Measurements from ENCODE around the gene TACR2. TPM values are rescaled to one million over a fixed set of nuclear protein-coding genes. Genes with fewer than 3 reads are reported as not detected.

Gene TACR2
- total RNA-seq, 2 donors from 2014 or later: 0.66 TPM; not detected in 1

- no peak for DNase-seq
- TF ChIP-seq CTCF (IDR thresholded peaks at IDR 0.05) (no peak), POLR2A (IDR thresholded peaks at IDR 0.05) (no peak)
- intact Hi-C loops (cut with DNase I): no loop called here
- H3K4me1 ChIP-seq: no peaks in the 10 kb centered on the region
- no peaks in the 10 kb centered on the region for H3K27me3 ChIP-seq
- WGBS, 2 donors: 73 to 75% methylated on average over 10 to 11 of the region's 11 CpGs
- no peak overlapping the region for H3K27ac ChIP-seq
- peaks cover 0 to 9% of the 10 kb centered on the region in 2 donors for H3K36me3 ChIP-seq (replicated peaks in 1 of 2; ENCODE audit: insufficient read depth in 1 of 2, low read depth in 2 of 2)
- H3K4me3 ChIP-seq: no peak overlapping the region
- ATAC-seq: no peak
- no peaks in the 10 kb centered on the region for H3K9me3 ChIP-seq
Observed at GRCh38 chr10:69385454-69386350, 31.0 kb downstream of the TACR2 start.

GRCh38 chr10:69384320-69384719 lies 32.4 kb downstream of the TACR2 start:
- Histone ChIP-seq H3K27ac (no peak overlapping the region), H3K4me1 (no peaks in the 10 kb centered on the region), H3K4me3 (no peak overlapping the region), H3K9me3 (no peaks in the 10 kb centered on the region), H3K36me3 (replicated peaks in 1 of 2; ENCODE audit: insufficient read depth in 1 of 2, low read depth in 2 of 2) (peaks cover 0 to 7% of the 10 kb centered on the region in 2 donors), H3K27me3 (no peaks in the 10 kb centered on the region)
- TF ChIP-seq POLR2A (IDR thresholded peaks at IDR 0.05) (no peak), CTCF (IDR thresholded peaks at IDR 0.05) (no peak)
- intact Hi-C loops (cut with DNase I): no loop called here
- DNase-seq (no peak), ATAC-seq (no peak)
- 83 to 88% methylated on average over 9 to 10 of the region's 10 CpGs for WGBS, 2 donors

- ATAC-seq: peak; percentile 30
- intact Hi-C loops (cut with DNase I): no loop called here
- H3K4me1 ChIP-seq: no peaks in the 10 kb centered on the region
- H3K9me3 ChIP-seq: no peaks in the 10 kb centered on the region
- no peak overlapping the region for H3K27ac ChIP-seq
- H3K27me3 ChIP-seq: no peaks in the 10 kb centered on the region
- DNase-seq: no peak
- WGBS, 2 donors: 53 to 59% methylated on average over 3 of the region's 3 CpGs
- no peak for TF ChIP-seq POLR2A (IDR thresholded peaks at IDR 0.05)
- TF ChIP-seq CTCF (IDR thresholded peaks at IDR 0.05): no peak
- H3K4me3 ChIP-seq: no peak overlapping the region
- H3K36me3 ChIP-seq (replicated peaks in 1 of 2; ENCODE audit: insufficient read depth in 1 of 2, low read depth in 2 of 2): peaks cover 0 to 7% of the 10 kb centered on the region in 2 donors
Observed at GRCh38 chr10:69383558-69383957, 33.2 kb downstream of the TACR2 start.

- DNase-seq (no peak), ATAC-seq (no peak)
- no peak overlapping the region for H3K4me3 ChIP-seq
- H3K4me1 ChIP-seq: no peaks in the 10 kb centered on the region
- no peaks in the 10 kb centered on the region for H3K27me3 ChIP-seq
- H3K9me3 ChIP-seq: no peaks in the 10 kb centered on the region
- intact Hi-C loops (cut with DNase I): no loop called here
- TF ChIP-seq POLR2A (IDR thresholded peaks at IDR 0.05) (no peak), CTCF (IDR thresholded peaks at IDR 0.05) (no peak)
- 84% methylated on average over 21 to 23 of the region's 26 CpGs for WGBS, 2 donors
- no peak overlapping the region for H3K27ac ChIP-seq
- H3K36me3 ChIP-seq (replicated peaks in 1 of 2; ENCODE audit: insufficient read depth in 1 of 2, low read depth in 2 of 2): peaks cover 0 to 7% of the 10 kb centered on the region in 2 donors
Observed at GRCh38 chr10:69382382-69383117, 34.2 kb downstream of the TACR2 start.
